HFF-Myc (cell line): ENCODE results near the gene C8A.

Source experiments
- DNase-seq: peaks from one replicate; pipeline ENCODE4 v3.0.0-alpha.2; 2011; ENCODE audit warnings: low read depth; ENCODE audit errors: extremely low read depth
- H3K4me3 ChIP-seq: replicated peaks from 2 replicates; pipeline ENCODE4 v1.5.1; 2011; ENCODE audit warnings: low read depth, mild to moderate bottlenecking, control low read depth, low read length
- TF ChIP-seq, protein P1 (sequence below): IDR thresholded peaks from 2 replicates; pipeline ENCODE4 v1.5.1; 2012; ENCODE audit warnings: mild to moderate bottlenecking, low read depth, low read length, control low read depth; ENCODE audit errors: missing control alignments

Gene C8A

DNA sequence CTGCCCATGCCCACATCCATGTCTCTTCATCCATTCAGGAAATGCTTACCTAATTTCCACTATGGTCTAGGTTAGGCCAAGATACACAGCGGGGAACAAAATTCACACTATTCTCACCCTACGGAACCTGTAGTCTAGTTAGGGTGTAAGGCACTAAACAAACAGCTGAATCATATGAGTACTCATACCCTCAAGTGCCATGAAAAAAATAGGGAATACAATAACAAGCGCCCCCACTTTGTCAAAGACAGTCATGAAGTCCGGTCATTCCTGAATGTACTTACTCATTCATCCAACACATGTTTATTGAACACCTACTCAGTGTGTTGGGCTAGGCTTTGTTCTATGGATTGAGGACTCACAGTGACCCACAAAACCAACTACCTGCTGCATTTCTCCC lies 29.2 kb upstream of the C8A start:
- no peak overlapping the region for H3K4me3 ChIP-seq
- no peak for DNase-seq
- TF ChIP-seq, protein P1, sequence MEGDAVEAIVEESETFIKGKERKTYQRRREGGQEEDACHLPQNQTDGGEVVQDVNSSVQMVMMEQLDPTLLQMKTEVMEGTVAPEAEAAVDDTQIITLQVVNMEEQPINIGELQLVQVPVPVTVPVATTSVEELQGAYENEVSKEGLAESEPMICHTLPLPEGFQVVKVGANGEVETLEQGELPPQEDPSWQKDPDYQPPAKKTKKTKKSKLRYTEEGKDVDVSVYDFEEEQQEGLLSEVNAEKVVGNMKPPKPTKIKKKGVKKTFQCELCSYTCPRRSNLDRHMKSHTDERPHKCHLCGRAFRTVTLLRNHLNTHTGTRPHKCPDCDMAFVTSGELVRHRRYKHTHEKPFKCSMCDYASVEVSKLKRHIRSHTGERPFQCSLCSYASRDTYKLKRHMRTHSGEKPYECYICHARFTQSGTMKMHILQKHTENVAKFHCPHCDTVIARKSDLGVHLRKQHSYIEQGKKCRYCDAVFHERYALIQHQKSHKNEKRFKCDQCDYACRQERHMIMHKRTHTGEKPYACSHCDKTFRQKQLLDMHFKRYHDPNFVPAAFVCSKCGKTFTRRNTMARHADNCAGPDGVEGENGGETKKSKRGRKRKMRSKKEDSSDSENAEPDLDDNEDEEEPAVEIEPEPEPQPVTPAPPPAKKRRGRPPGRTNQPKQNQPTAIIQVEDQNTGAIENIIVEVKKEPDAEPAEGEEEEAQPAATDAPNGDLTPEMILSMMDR = no peak

DNA sequence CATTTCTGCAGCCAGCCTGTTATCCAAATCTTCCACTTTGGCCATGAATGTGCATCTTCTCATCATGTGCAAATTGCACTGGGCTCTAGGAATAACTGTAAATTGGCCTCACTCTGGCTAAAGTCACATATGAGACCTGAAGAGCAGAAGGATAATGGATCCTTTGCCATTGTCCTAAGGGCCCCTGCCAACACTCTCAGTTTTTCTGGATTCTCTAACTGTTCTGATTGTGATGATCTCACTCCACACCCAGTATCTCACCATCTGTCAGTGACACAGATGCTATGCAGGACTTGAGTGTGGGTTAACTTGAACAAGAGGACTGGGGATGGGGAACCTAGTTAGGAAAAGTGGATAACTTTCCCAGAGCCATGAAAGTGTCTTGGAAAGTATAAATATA lies 26.9 kb upstream of the C8A start:
- H3K4me3 ChIP-seq = no peak overlapping the region
- DNase-seq = no peak
- TF ChIP-seq, protein P1 = no peak

DNA sequence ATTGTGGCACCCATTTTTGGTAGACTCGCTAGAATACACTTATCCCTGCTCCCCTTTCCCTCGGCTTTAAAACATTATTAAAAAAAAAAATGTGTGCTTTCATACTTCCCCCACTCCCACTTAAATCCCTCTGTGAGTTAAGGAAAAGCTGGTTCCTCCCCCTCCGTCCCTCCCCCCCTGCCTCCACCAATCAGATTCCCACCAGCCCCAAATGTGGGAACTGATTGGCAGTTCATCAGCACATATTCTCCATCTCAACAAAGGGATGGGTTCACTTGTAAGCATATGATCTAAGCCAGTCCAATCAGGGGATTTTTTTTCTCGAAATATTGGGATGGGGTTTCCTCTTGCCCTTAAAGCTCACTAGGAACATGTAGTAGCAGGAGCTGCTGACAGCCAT lies 24.5 kb upstream of the C8A start:
- TF ChIP-seq, protein P1 = no peak
- H3K4me3 ChIP-seq = no peak overlapping the region
- DNase-seq = no peak

DNA sequence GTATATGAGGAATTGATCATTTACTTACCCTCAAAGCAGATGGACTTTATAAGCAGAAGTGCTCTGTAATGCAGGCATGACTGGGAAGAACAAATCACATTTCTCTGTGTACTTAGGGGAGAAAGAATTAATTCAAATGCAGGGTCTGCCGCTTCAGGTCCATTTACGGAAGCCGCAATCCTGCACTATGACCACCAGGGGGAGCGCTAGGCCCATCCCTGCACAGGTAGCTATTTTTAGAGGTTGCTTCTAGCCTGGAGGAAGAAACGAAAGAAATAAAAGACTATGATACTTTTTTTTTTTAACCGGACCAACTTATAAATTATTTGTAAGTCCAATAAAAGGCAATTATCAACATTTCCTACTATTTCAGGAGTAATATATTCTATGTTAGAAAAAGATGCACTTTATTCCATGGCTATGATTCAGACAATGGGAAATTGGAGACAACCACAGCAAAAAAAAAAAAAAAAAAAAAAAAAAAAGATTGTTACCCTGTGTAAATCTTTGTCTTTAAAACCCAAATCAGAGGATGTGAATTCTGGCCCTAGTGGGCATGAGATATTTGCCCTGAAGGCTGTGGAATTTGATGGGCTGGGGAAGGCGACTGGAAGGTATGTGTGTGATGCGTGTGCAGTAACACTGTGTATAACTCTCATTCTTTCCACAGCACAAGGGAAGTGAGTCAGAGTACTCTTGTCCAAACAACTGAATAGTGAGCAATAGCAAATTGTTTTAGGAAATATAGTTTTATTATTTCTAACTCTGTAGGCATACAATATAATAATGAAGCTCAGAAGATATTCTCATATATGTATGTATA lies 22.5 kb upstream of the C8A start:
- no peak overlapping the region for H3K4me3 ChIP-seq
- DNase-seq = peak; percentile 66
- TF ChIP-seq, protein P1 = peak; percentile 95

DNA sequence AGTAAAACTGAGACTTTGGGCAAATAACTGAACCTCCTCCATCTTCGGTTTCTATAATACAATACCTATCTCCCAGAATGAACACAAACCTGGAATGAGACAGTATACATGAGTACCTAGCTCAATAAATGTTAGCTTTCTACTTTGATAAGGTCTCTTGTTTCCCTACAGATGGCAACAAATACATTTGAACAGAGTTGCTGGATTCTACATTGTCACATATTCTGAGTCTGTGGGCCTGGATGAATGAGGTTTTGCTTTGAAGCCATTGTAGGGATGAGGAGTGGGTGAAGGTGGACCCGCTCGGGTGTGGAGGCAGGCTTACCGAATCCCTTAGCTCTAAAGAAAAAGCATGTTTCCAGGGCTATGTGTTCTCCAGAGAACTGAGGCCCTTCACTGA lies 21.5 kb upstream of the C8A start:
- H3K4me3 ChIP-seq = no peak overlapping the region
- TF ChIP-seq, protein P1 = no peak
- no peak for DNase-seq

DNA sequence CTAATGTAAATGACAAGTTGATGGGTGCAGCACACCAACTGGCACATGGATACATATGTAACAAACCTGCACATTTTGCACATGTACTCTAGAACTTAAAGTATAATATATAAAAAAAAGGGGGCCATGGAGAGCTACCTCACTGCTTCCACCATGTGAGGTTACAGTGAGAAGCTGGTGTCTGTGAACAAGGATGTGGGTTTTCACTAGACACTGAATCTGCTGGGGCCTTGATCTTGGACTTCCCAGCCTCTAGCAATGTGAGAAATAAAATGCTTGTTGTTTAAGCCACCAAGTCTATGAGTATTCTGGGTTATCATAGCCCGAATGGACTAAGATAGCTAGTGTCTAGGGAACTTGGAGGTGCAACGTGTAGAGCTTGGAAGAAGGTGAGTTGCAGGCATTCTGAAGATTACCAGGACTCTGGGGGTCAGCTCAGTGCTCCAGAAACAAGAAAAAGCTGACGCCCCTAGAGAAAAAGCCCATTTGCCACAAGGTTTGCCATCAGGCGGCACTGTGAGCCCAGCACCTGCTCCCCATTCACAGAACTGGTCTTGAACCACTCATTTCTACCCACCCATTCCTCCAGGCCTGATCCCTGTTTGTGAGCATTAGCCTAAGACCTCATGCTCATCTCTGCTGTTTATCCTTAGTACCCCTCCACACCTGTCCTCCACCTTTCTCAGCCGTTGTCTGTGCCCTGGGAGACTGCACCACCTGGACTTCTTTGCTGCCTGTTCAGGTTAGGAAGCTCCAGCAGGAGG lies 20.3 kb upstream of the C8A start:
- DNase-seq = no peak
- no peak overlapping the region for H3K4me3 ChIP-seq
- TF ChIP-seq, protein P1 = no peak
